Neural progenitor cell (in vitro differentiated cells): ENCODE data around the gene URB1. TPM values are rescaled to one million over a fixed set of nuclear protein-coding genes. Genes with fewer than 3 reads are reported as not detected.
"Not testable (repeated sequence)": the region's sequence is repeated elsewhere in the genome, so short reads cannot be mapped to it uniquely, and the experiment has no call there.

Experiments used
- DNase-seq: peaks from one replicate; pipeline ENCODE4 v3.0.0-alpha.2; 2016; ENCODE audit warnings: low spot score
- H2AFZ ChIP-seq: fragments of 200-600 bp; sonication (generic); replicated peaks from 2 replicates; pipeline ENCODE4 v1.6.1; 2016; ENCODE audit warnings: antibody characterized with exemption
- H3F3A ChIP-seq: fragments of 200-600 bp; sonication (generic); 2 replicates; pipeline ENCODE4 v1.6.1; 2016; ENCODE audit warnings: antibody characterized with exemption, low read depth
- H3K27ac ChIP-seq: fragments of 200-600 bp; sonication (generic); 2 replicates; pipeline ENCODE4 v1.5.1; 2016; ENCODE audit warnings: mild to moderate bottlenecking
- H3K27me3 ChIP-seq: fragments of 200-600 bp; sonication (generic); 2 replicates; pipeline ENCODE4 v1.6.1; 2016; ENCODE audit warnings: mild to moderate bottlenecking, moderate library complexity
- H3K36me3 ChIP-seq: fragments of 200-600 bp; sonication (generic); 2 replicates; pipeline ENCODE4 v1.5.1; 2016
- H3K4me1 ChIP-seq: fragments of 200-600 bp; sonication (generic); 2 replicates; pipeline ENCODE4 v1.6.1; 2016; ENCODE audit warnings: mixed run types
- H3K4me2 ChIP-seq: fragments of 200-600 bp; sonication (generic); 2 replicates; pipeline ENCODE4 v1.6.1; 2016
- H3K4me3 ChIP-seq: fragments of 200-600 bp; sonication (generic); 2 replicates; pipeline ENCODE4 v1.5.1; 2016
- H3K79me2 ChIP-seq: fragments of 200-600 bp; sonication (generic); 2 replicates; pipeline ENCODE4 v1.6.1; 2016; ENCODE audit warnings: low read depth
- H3K9ac ChIP-seq: fragments of 200-600 bp; sonication (generic); 2 replicates; pipeline ENCODE4 v1.6.1; 2016
- H3K9me3 ChIP-seq: fragments of 200-600 bp; sonication (generic); 2 replicates; pipeline ENCODE4 v1.5.1; 2016; ENCODE audit warnings: low read depth
- H4K20me1 ChIP-seq: fragments of 200-600 bp; sonication (generic); 2 replicates; pipeline ENCODE4 v1.6.1; 2016; ENCODE audit warnings: low read depth
- H3K27ac Mint-ChIP-seq: 3 replicates; pipeline ENCODE4 v1.8.0; 2021; ENCODE audit warnings: mixed read lengths
- H3K27me3 Mint-ChIP-seq: 2 replicates; pipeline ENCODE4 v1.8.0; 2022; ENCODE audit warnings: low read depth, mild to moderate bottlenecking, inconsistent platforms, moderate library complexity, mixed read lengths; ENCODE audit not compliant: insufficient read depth
- H3K36me3 Mint-ChIP-seq: 3 replicates; pipeline ENCODE4 v1.8.0; 2021; ENCODE audit warnings: mixed read lengths
- H3K4me1 Mint-ChIP-seq: 3 replicates; pipeline ENCODE4 v1.8.0; 2021; ENCODE audit warnings: mixed read lengths
- H3K4me3 Mint-ChIP-seq: 3 replicates; pipeline ENCODE4 v1.8.0; 2021; ENCODE audit warnings: mild to moderate bottlenecking, moderate library complexity, mixed read lengths
- H3K9me3 Mint-ChIP-seq: 3 replicates; pipeline ENCODE4 v1.8.0; 2020; ENCODE audit warnings: mixed read lengths
- EZH2 ChIP-seq: fragments of 200-600 bp; sonication (generic); IDR thresholded peaks from 2 replicates; pipeline ENCODE4 v1.6.1; 2017; ENCODE audit warnings: antibody characterized with exemption, mild to moderate bottlenecking, moderate library complexity
- EZH2phosphoT487 ChIP-seq: fragments of 200-600 bp; sonication (generic); IDR thresholded peaks from 2 replicates; pipeline ENCODE4 v1.6.1; 2017; ENCODE audit warnings: antibody characterized with exemption
- total RNA-seq: library from RNA; depleted of rRNA; stranded (reverse); fragments of >200 nt; gene quantifications from 2 replicates; pipeline ENCODE4 v1.2.3, GENCODE V29; 2015; ENCODE audit warnings: low replicate concordance
- TF ChIP-seq, protein P1 (sequence below): fragments of 200-600 bp; sonication (generic); IDR thresholded peaks from 2 replicates; pipeline ENCODE4 v1.5.1; 2017; ENCODE audit warnings: antibody characterized with exemption, mild to moderate bottlenecking

Gene URB1
- total RNA-seq, 1 donor from 2014 or later = 7.7 TPM

GRCh38 chr21:32392299-32392879 is 423 bp downstream of the URB1 start:
- Histone ChIP-seq H3K27ac (no peak overlapping the region), H3K9ac (peak overlapping the region; percentile 6), H3K4me2 (peak overlapping the region; percentile 83), H3K9me3 (no peaks in the 10 kb centered on the region), H3K4me1 (peaks cover 5% of the 10 kb centered on the region), H3K36me3 (no peaks in the 10 kb centered on the region), H3F3A (no peaks in the 10 kb centered on the region), H4K20me1 (peaks cover 28% of the 10 kb centered on the region), H2AFZ (no peak overlapping the region), H3K4me3 (peak overlapping the region; percentile 81), H3K27me3 (peaks cover 32% of the 10 kb centered on the region), H3K79me2 (peaks cover 50% of the 10 kb centered on the region)
- H3K36me3 Mint-ChIP-seq = peaks cover 4% of the 10 kb centered on the region
- peak; percentile 23 for DNase-seq
- H3K27ac Mint-ChIP-seq = no peak overlapping the region
- TF ChIP-seq EZH2phosphoT487 (no peak), EZH2 (no peak)
- TF ChIP-seq, protein P1, sequence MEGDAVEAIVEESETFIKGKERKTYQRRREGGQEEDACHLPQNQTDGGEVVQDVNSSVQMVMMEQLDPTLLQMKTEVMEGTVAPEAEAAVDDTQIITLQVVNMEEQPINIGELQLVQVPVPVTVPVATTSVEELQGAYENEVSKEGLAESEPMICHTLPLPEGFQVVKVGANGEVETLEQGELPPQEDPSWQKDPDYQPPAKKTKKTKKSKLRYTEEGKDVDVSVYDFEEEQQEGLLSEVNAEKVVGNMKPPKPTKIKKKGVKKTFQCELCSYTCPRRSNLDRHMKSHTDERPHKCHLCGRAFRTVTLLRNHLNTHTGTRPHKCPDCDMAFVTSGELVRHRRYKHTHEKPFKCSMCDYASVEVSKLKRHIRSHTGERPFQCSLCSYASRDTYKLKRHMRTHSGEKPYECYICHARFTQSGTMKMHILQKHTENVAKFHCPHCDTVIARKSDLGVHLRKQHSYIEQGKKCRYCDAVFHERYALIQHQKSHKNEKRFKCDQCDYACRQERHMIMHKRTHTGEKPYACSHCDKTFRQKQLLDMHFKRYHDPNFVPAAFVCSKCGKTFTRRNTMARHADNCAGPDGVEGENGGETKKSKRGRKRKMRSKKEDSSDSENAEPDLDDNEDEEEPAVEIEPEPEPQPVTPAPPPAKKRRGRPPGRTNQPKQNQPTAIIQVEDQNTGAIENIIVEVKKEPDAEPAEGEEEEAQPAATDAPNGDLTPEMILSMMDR = no peak
- peaks cover 3% of the 10 kb centered on the region for H3K27me3 Mint-ChIP-seq
- H3K9me3 Mint-ChIP-seq = peaks cover 15% of the 10 kb centered on the region
- H3K4me1 Mint-ChIP-seq = peaks cover 10% of the 10 kb centered on the region
- H3K4me3 Mint-ChIP-seq = peak overlapping the region; percentile 91

DNA sequence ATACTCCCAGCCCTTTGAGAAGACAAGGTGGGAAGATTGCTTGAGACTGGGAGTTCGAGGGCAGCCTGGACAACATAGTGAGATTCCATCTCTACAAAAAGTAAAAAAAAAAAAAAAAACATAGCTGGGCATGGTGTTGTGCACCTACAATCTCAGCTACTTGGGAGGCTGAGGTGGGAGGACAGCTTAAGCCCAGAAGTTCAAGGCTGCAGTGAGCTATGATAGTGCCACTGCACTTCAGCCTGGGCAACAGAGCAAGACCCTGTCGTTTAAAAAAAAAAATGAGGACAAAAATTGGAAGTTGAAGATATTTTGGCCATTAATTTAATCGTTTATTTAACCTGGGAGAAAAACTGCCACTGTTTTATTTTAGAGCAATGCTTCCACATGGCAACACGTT is 1.1 kb downstream of the URB1 start:
- TF ChIP-seq EZH2 = no peak
- TF ChIP-seq, protein P1 = no peak
- TF ChIP-seq EZH2phosphoT487 = no peak
- peak overlapping the region; percentile 81 for H3K4me3 ChIP-seq
- no peaks in the 10 kb centered on the region for H3K9me3 ChIP-seq
- H3K4me3 Mint-ChIP-seq = peak overlapping the region; percentile 91
- H3K27me3 ChIP-seq = peaks cover 32% of the 10 kb centered on the region
- H3K9me3 Mint-ChIP-seq = peaks cover 15% of the 10 kb centered on the region
- H3K36me3 Mint-ChIP-seq = peaks cover 4% of the 10 kb centered on the region
- no peak overlapping the region for H3K27ac ChIP-seq
- H3F3A ChIP-seq = no peaks in the 10 kb centered on the region
- no peak overlapping the region for H3K27ac Mint-ChIP-seq
- H3K36me3 ChIP-seq = no peaks in the 10 kb centered on the region
- peaks cover 5% of the 10 kb centered on the region for H3K4me1 ChIP-seq
- DNase-seq = no peak
- H2AFZ ChIP-seq = no peak overlapping the region
- peaks cover 34% of the 10 kb centered on the region for H4K20me1 ChIP-seq
- peaks cover 3% of the 10 kb centered on the region for H3K27me3 Mint-ChIP-seq
- H3K4me1 Mint-ChIP-seq = peaks cover 10% of the 10 kb centered on the region
- H3K79me2 ChIP-seq = peaks cover 50% of the 10 kb centered on the region
- H3K9ac ChIP-seq = no peak overlapping the region
- peak overlapping the region; percentile 83 for H3K4me2 ChIP-seq

DNA sequence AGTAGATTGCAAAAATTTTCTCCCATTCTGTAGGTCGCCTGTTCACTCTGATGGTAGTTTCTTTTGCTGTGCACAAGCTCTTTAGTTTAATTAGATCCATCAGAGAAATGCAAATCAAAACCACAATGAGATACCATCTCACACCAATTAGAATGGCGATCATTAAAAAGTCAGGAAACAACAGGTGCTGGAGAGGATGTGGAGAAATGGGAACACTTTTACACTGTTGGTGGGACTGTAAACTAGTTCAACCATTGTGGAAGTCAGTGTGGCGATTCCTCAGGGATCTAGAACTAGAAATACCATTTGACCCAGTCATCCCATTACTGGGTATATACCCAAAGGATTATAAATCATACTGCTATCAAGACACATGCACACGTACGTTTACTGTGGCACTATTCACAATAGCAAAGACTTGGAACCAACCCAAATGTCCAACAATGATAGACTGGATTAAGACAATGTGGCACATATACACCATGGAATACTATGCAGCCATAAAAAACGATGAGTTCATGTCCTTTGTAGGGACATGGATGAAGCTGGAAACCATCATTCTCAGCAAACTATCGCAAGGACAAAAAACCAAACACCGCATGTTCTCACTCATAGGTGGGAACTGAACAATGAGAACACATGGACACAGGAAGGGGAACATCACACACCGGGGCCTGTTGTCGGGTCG is 2.1 kb downstream of the URB1 start:
- not testable (repeated sequence) for H3K27ac Mint-ChIP-seq, H3K4me1 ChIP-seq, DNase-seq, H3K4me3 ChIP-seq, H3K9me3 ChIP-seq, H3F3A ChIP-seq, H3K27ac ChIP-seq, H3K36me3 ChIP-seq, H3K27me3 Mint-ChIP-seq, H3K4me2 ChIP-seq, H3K9ac ChIP-seq, H3K4me3 Mint-ChIP-seq, H3K36me3 Mint-ChIP-seq, H2AFZ ChIP-seq
- Histone ChIP-seq H4K20me1 (peaks cover 41% of the 10 kb centered on the region), H3K27me3 (peaks cover 25% of the 10 kb centered on the region), H3K79me2 (peaks cover 58% of the 10 kb centered on the region)
- peaks cover 14% of the 10 kb centered on the region for H3K9me3 Mint-ChIP-seq
- H3K4me1 Mint-ChIP-seq = peaks cover 10% of the 10 kb centered on the region
